ENCODE data around the gene DBN1.

DNA sequence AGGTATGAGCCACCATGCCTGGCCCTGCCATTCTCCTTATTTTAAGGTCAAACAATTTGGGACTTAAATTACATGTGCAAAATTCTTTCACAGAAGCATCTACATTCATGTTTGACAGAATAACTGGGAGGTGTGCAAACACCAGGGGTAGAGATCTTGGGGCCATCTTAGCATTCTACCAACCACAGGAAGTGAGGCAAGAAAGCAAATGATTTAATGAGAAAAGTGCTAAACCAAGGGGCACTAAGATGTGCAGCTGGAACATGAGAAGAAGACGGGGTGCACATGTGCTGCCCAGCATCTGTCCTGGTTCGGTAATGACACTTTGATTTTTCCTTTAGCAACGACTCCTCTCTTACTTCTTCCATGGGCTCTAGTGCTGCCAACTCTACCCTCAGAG is 62.9 kb downstream of the DBN1 start:
- TF ChIP-seq CTCF (IDR thresholded peaks at IDR 0.05) (no peak), POLR2A (IDR thresholded peaks at IDR 0.05; ENCODE audit: low read length) (no peak), HOXA7 (CRISPR knock-in tag; IDR thresholded peaks at IDR 0.05) (no peak), EP300 (IDR thresholded peaks at IDR 0.05) (no peak), JUN (IDR thresholded peaks at IDR 0.05) (no peak), CEBPB (IDR thresholded peaks at IDR 0.05) (no peak), RAD21 (conservative IDR thresholded peaks at IDR 0.05 in 1 of 2, IDR thresholded peaks at IDR 0.05 in 1 of 2) (no peak), BHLHE40 (IDR thresholded peaks at IDR 0.05; ENCODE audit: low read depth, low read length) (no peak)
- TF ChIP-seq, protein P1, sequence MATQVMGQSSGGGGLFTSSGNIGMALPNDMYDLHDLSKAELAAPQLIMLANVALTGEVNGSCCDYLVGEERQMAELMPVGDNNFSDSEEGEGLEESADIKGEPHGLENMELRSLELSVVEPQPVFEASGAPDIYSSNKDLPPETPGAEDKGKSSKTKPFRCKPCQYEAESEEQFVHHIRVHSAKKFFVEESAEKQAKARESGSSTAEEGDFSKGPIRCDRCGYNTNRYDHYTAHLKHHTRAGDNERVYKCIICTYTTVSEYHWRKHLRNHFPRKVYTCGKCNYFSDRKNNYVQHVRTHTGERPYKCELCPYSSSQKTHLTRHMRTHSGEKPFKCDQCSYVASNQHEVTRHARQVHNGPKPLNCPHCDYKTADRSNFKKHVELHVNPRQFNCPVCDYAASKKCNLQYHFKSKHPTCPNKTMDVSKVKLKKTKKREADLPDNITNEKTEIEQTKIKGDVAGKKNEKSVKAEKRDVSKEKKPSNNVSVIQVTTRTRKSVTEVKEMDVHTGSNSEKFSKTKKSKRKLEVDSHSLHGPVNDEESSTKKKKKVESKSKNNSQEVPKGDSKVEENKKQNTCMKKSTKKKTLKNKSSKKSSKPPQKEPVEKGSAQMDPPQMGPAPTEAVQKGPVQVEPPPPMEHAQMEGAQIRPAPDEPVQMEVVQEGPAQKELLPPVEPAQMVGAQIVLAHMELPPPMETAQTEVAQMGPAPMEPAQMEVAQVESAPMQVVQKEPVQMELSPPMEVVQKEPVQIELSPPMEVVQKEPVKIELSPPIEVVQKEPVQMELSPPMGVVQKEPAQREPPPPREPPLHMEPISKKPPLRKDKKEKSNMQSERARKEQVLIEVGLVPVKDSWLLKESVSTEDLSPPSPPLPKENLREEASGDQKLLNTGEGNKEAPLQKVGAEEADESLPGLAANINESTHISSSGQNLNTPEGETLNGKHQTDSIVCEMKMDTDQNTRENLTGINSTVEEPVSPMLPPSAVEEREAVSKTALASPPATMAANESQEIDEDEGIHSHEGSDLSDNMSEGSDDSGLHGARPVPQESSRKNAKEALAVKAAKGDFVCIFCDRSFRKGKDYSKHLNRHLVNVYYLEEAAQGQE (IDR thresholded peaks at IDR 0.05), result no peak

Data from A549 (cell line).